ENCODE results near the gene LRRC8D.
"Not testable (repeated sequence)": the region's sequence is repeated elsewhere in the genome, so short reads cannot be mapped to it uniquely, and the experiment has no call there.

LRRC8D gene

GRCh38 chr1:89820422-89821321, at the start of gene LRRC8D:
TSS of gene LRRC8D (plus strand) at chr1:89821032. CDS start at chr1:89933069, 112,037 bp downstream.
- Mint-ChIP-seq H3K9me3 (ENCODE audit: low read depth) (no peaks in the 10 kb centered on the region), H3K27me3 (no peaks in the 10 kb centered on the region), H3K36me3 (peaks cover under 1% of the 10 kb centered on the region), H3K27ac (peak within 1 kb of the TSS; percentile 87), H3K4me3 (peak within 1 kb of the TSS; percentile 93), H3K4me1 (ENCODE audit: low read depth) (peaks cover 48% of the 10 kb centered on the region)

DNA sequence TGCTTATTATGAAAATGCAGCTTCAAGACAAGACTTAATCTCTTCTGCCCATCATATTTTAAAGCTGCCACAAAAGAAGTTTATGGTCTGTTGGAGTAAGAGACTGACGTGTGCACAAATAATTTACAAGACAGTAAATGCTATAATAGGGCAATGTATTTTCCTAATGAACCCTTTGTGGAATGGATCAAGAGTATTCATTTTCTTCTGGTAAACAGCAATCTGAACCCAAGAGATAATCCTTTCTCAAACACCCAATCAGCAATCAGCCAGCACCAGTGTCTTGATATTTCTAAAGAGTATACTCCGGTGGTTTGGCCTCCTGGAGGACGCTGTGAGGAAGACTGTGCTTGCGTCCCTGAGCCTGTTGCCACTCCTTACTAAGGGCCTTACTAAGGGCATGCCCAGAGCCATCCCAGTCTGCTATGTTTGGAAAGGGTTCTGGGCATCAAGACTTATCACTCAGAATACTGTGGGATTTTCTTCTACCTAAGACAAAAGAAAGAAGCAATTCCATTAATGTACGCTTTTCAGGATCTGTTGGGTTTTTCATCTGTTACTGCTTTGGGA, 48.8 kb upstream of the LRRC8D start:
- no peaks in the 10 kb centered on the region for H3K9me3 Mint-ChIP-seq (ENCODE audit: low read depth)

GRCh38 chr1:89776104-89776503, 44.7 kb upstream of the LRRC8D start:
- H3K4me3 Mint-ChIP-seq; H3K27me3 Mint-ChIP-seq; H3K36me3 Mint-ChIP-seq; H3K9me3 Mint-ChIP-seq (ENCODE audit: low read depth): not testable (repeated sequence)
- peaks cover 52% of the 10 kb centered on the region for H3K4me1 Mint-ChIP-seq (ENCODE audit: low read depth)
- H3K27ac Mint-ChIP-seq = peak overlapping the region; percentile 7

More for the DNA sequence above, 48.8 kb upstream of the LRRC8D start:
- no peak overlapping the region for H3K27ac Mint-ChIP-seq
- H3K4me3 Mint-ChIP-seq = no peak overlapping the region
- no peaks in the 10 kb centered on the region for H3K27me3 Mint-ChIP-seq
- peaks cover 18% of the 10 kb centered on the region for H3K4me1 Mint-ChIP-seq (ENCODE audit: low read depth)
- H3K36me3 Mint-ChIP-seq = no peaks in the 10 kb centered on the region

DNA sequence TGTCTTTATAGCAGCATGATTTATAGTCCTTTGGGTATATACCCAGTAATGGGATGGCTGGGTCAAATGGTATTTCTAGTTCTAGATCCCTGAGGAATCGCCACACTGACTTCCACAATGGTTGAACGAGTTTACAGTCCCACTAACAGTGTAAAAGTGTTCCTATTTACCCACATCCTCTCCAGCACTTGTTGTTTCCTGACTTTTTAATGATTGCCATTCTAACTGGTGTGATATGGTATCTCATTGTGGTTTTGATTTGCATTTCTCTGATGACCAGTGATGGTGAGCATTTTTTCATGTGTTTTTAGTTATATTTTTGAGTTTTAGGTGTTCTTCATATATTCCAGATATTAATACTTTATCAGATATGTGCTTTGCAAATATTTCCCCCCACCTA, 43.6 kb upstream of the LRRC8D start:
- Mint-ChIP-seq H3K4me1 (ENCODE audit: low read depth) (peaks cover 64% of the 10 kb centered on the region), H3K27ac (peak overlapping the region; percentile 67)
- H3K4me3 Mint-ChIP-seq; H3K9me3 Mint-ChIP-seq (ENCODE audit: low read depth); H3K36me3 Mint-ChIP-seq; H3K27me3 Mint-ChIP-seq: not testable (repeated sequence)

GRCh38 chr1:89779151-89779940, 41.5 kb upstream of the LRRC8D start:
- Mint-ChIP-seq H3K9me3 (ENCODE audit: low read depth) (no peaks in the 10 kb centered on the region), H3K27me3 (no peaks in the 10 kb centered on the region), H3K36me3 (no peaks in the 10 kb centered on the region), H3K27ac (peak overlapping the region; percentile 99), H3K4me3 (peak overlapping the region; percentile 82), H3K4me1 (ENCODE audit: low read depth) (peaks cover 72% of the 10 kb centered on the region)

GRCh38 chr1:89780721-89781120, 40.1 kb upstream of the LRRC8D start:
- Mint-ChIP-seq H3K4me3 (peak overlapping the region; percentile 82), H3K9me3 (ENCODE audit: low read depth) (no peaks in the 10 kb centered on the region)

DNA sequence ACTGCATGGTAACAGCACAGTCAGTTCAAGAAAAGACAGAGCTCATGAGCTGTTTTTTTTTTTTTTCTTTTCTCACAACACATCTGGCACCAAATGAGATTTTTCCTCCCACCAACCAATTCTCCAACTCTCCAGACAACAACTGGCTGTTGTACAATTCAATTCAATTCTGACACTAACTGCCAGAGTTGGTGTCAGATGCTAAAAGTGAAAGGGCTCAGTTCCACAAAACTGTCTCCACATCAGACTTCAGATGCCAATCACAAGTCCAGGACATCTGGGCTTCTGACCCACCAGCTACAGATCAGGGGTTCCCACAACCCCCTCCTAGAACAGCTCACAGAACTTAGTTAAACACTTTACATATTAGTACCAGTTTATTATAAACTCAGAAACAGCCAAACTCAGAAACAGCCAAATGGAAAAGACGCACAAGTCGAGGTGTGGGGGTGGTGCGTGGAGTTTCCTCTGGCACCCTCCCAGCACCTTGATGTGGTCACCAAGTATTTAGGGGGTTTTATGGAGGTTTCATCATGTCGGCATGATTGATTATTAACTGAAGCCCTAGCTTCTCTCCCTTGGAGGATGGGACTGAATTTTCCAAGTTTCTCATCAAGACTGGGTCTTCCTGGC, 39.2 kb upstream of the LRRC8D start:
- Mint-ChIP-seq H3K9me3 (ENCODE audit: low read depth) (no peaks in the 10 kb centered on the region), H3K27me3 (no peaks in the 10 kb centered on the region), H3K4me1 (ENCODE audit: low read depth) (peaks cover 54% of the 10 kb centered on the region), H3K36me3 (no peaks in the 10 kb centered on the region), H3K4me3 (peak overlapping the region; percentile 75), H3K27ac (peak overlapping the region; percentile 99)

More at GRCh38 chr1:89780721-89781120, 40.1 kb upstream of the LRRC8D start:
- peak overlapping the region; percentile 99 for H3K27ac Mint-ChIP-seq
- H3K27me3 Mint-ChIP-seq = no peaks in the 10 kb centered on the region
- no peaks in the 10 kb centered on the region for H3K36me3 Mint-ChIP-seq
- peaks cover 62% of the 10 kb centered on the region for H3K4me1 Mint-ChIP-seq (ENCODE audit: low read depth)

DNA sequence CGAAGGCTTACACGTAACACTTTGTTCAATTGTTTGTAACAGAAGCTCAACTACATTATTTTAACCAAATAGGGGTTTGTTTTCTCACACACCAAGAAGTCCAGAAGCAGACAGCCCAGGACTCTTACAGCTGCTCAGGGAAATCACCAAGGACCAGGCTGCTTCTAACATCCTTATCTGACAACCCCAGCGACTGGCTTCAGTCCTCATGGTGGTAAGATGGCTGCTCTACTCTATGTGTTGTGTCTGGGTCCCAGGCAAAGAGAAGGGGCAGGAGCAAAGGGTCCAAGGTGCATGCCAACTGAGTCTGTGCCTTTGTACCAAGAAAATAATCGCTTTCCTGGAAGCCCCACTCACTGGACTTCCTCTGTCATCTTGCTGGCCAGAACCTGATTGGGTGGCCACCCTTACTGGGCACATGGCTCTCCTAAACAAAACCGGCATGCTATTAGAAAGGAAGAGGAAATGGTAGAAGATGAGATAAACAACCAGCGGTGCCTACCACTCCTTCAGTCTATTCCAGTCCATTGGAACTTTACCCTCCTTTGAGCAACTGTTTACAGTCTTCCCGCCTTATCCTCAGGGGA, 34.1 kb upstream of the LRRC8D start:
- Mint-ChIP-seq H3K4me1 (ENCODE audit: low read depth) (peaks cover 14% of the 10 kb centered on the region), H3K4me3 (no peak overlapping the region), H3K27ac (no peak overlapping the region), H3K9me3 (ENCODE audit: low read depth) (no peaks in the 10 kb centered on the region), H3K27me3 (no peaks in the 10 kb centered on the region), H3K36me3 (no peaks in the 10 kb centered on the region)

DNA sequence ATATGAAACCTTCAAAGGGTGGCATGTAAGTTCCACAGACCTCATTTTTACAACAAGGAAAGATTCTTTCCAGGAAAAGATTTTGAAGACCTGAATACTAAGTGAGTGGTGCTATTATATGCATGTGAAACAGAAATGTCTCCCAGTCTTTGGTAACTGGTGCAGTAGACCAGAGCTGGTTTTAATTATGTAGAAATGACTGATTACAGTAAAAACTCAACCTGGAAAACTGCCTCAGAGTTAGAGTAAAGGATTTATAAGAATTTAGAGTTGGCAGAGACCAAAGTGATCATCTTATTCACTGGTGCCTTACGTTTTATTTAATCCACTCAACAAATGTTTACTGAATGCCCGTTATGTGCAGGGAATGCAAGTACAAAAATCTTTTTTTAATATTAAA, 30.2 kb upstream of the LRRC8D start:
- Mint-ChIP-seq H3K36me3 (no peaks in the 10 kb centered on the region), H3K4me1 (ENCODE audit: low read depth) (no peaks in the 10 kb centered on the region), H3K4me3 (no peak overlapping the region), H3K27ac (no peak overlapping the region), H3K27me3 (no peaks in the 10 kb centered on the region), H3K9me3 (ENCODE audit: low read depth) (no peaks in the 10 kb centered on the region)

GRCh38 chr1:89791064-89791726, 29.6 kb upstream of the LRRC8D start:
- no peak overlapping the region for H3K27ac Mint-ChIP-seq
- no peaks in the 10 kb centered on the region for H3K4me1 Mint-ChIP-seq (ENCODE audit: low read depth)
- no peaks in the 10 kb centered on the region for H3K27me3 Mint-ChIP-seq
- no peaks in the 10 kb centered on the region for H3K9me3 Mint-ChIP-seq (ENCODE audit: low read depth)
- H3K4me3 Mint-ChIP-seq = no peak overlapping the region
- no peaks in the 10 kb centered on the region for H3K36me3 Mint-ChIP-seq

GRCh38 chr1:89794406-89794805, 26.4 kb upstream of the LRRC8D start:
- H3K36me3 Mint-ChIP-seq = no peaks in the 10 kb centered on the region
- H3K27me3 Mint-ChIP-seq = no peaks in the 10 kb centered on the region
- H3K4me1 Mint-ChIP-seq (ENCODE audit: low read depth) = no peaks in the 10 kb centered on the region
- no peaks in the 10 kb centered on the region for H3K9me3 Mint-ChIP-seq (ENCODE audit: low read depth)
- H3K4me3 Mint-ChIP-seq = no peak overlapping the region
- no peak overlapping the region for H3K27ac Mint-ChIP-seq

GRCh38 chr1:89795571-89795970, 25.3 kb upstream of the LRRC8D start:
- not testable (repeated sequence) for H3K36me3 Mint-ChIP-seq

DNA sequence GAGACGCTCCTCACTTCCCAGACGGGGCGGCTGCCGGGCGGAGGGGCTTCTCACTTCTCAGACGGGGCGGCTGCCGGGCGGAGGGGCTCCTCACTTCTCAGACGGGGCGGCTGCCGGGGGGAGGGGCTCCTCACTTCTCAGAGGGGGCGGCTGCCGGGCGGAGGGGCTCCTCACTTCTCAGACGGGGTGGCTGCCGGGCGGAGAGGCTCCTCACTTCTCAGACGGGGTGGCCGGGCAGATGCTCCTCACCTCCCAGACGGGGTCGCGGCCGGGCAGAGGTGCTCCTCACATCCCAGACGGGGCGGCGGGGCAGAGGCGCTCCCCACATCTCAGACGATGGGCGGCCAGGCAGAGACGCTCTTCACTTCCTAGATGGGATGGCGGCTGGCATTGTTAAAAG, 23.0 kb upstream of the LRRC8D start:
- H3K27ac Mint-ChIP-seq, H3K27me3 Mint-ChIP-seq: not testable (repeated sequence)

More at GRCh38 chr1:89795571-89795970, 25.3 kb upstream of the LRRC8D start:
- H3K4me3 Mint-ChIP-seq; H3K4me1 Mint-ChIP-seq (ENCODE audit: low read depth); H3K27ac Mint-ChIP-seq; H3K9me3 Mint-ChIP-seq (ENCODE audit: low read depth); H3K27me3 Mint-ChIP-seq: not testable (repeated sequence)

DNA sequence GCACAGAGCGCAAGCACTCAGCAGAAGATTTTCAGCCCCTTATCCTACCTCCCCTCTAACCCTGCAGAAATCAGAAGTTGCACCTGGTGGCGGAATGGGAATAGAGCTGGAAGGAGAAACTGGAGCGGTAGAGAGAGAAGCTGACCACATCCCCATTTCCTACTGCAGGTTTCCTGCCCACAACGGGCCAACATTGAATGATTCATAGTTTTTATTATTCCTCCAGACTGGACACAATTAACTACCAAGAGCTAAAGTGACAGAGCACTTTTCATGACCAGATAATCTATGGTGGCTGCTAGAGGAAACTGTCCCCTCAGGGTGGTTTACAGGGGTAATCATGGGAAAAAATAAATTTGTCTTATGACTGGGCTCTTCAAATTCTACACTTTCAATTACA, 21.3 kb upstream of the LRRC8D start:
- Mint-ChIP-seq H3K9me3 (ENCODE audit: low read depth) (no peaks in the 10 kb centered on the region), H3K27ac (no peak overlapping the region), H3K36me3 (no peaks in the 10 kb centered on the region), H3K4me3 (no peak overlapping the region), H3K27me3 (no peaks in the 10 kb centered on the region), H3K4me1 (ENCODE audit: low read depth) (peaks cover 6% of the 10 kb centered on the region)

More for the DNA sequence above, 23.0 kb upstream of the LRRC8D start:
- H3K4me1 Mint-ChIP-seq (ENCODE audit: low read depth); H3K4me3 Mint-ChIP-seq; H3K9me3 Mint-ChIP-seq (ENCODE audit: low read depth); H3K36me3 Mint-ChIP-seq: not testable (repeated sequence)
